ENCODE results near the gene TOX4. TPM values are rescaled to one million over a fixed set of nuclear protein-coding genes. Genes with fewer than 3 reads are reported as not detected.
A peak's percentile ranks its signal among the peaks of the same experiment; 100 is the strongest.

Gene TOX4
- total RNA-seq, 2 experiments from 2014 or later = 65.2 to 65.8 TPM

DNA sequence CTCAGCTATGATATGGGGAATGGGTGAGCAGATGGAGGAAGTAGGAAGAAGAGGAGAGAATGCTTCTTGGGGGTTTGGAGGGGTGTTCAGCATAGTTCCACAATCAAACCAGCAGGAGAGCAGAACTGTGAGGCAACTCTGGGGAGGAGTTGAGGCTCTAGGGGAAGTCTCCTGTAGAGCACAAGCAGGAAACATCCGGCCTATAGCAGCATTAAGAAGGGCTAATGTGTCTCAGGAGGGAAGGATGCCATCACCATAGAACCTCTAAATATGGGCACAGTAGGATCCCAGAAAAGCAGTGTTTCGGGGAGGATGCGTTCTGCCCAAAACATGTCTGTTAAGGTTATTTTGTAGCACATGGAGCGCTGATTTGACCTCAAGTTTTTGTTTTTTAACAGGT, 57.6 kb downstream of the TOX4 start:
- H3K9me3 Mint-ChIP-seq = no peaks in the 10 kb centered on the region
- no peak overlapping the region for H3K27ac Mint-ChIP-seq
- no peak overlapping the region for H3K4me3 Mint-ChIP-seq
- intact Hi-C loops (cut with micrococcal nuclease) = no loop called here
- TF ChIP-seq, protein P1, sequence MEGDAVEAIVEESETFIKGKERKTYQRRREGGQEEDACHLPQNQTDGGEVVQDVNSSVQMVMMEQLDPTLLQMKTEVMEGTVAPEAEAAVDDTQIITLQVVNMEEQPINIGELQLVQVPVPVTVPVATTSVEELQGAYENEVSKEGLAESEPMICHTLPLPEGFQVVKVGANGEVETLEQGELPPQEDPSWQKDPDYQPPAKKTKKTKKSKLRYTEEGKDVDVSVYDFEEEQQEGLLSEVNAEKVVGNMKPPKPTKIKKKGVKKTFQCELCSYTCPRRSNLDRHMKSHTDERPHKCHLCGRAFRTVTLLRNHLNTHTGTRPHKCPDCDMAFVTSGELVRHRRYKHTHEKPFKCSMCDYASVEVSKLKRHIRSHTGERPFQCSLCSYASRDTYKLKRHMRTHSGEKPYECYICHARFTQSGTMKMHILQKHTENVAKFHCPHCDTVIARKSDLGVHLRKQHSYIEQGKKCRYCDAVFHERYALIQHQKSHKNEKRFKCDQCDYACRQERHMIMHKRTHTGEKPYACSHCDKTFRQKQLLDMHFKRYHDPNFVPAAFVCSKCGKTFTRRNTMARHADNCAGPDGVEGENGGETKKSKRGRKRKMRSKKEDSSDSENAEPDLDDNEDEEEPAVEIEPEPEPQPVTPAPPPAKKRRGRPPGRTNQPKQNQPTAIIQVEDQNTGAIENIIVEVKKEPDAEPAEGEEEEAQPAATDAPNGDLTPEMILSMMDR (IDR thresholded peaks at IDR 0.05) = no peak
- DNase-seq (no peak), ATAC-seq (peak; percentile 30)
- CTCF ChIA-PET = interaction anchor here (1.1 kb wide), 1 partner anchor 36 kb away, joined by 3 read pairs; no protein-coding TSS in a partner anchor
- POLR2A ChIA-PET = interaction anchor here (0.7 kb wide), 1 partner anchor 36 kb away, joined by 4 read pairs; no protein-coding TSS in a partner anchor
- peaks cover 10% of the 10 kb centered on the region for H3K4me1 Mint-ChIP-seq (ENCODE audit: low read depth)
- peaks cover 33% of the 10 kb centered on the region for H3K27me3 Mint-ChIP-seq
- no peaks in the 10 kb centered on the region for H3K36me3 Mint-ChIP-seq (ENCODE audit: low read depth)

DNA sequence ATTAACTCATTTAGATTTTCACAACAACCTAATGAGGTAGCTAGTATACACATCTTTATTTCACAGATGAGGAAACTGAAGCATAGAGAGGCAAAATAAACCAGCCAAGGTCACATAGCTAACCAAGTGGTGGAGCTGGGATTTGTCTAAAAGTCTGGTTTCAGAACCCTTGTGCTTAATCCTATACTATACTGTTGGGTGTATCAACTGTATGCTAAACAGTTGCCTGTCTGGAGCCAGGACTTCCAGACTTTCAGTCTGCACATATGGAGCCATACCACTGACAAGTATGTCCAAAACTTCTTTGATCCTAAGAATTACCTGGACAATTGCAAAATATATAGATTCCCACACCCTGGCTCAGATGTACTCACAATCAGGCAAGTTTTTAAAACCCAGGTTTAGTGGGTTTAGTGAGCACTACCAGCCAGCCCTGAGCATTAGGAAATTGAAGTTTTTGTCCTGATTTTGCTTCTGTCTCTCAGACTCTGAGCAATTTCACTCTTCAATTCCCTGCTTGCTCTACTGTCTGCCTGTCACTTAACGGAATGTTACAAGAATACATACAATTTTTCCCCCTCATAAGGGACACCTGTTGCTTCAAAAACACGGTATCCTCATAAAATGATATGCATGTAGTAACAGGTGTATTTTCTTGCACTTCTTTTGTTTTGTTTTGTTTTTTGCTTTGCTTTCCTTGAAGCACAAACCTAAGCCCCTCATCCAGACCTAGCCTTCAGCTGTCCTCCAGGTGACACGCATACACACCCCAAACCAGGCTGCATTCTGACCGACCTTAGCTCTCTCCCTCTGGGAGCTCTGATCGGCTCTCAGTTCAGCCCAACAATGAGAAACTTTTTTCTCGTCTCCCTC, 58.8 kb downstream of the TOX4 start:
- no peaks in the 10 kb centered on the region for H3K36me3 Mint-ChIP-seq (ENCODE audit: low read depth)
- CTCF ChIA-PET = interaction anchor here (1.2 kb wide), 1 partner anchor 37 kb away, joined by 4 read pairs; no protein-coding TSS in a partner anchor
- H3K27me3 Mint-ChIP-seq = peaks cover 36% of the 10 kb centered on the region
- ATAC-seq (no peak), DNase-seq (no peak)
- intact Hi-C loops (cut with micrococcal nuclease) = no loop called here
- H3K27ac Mint-ChIP-seq = no peak overlapping the region
- H3K9me3 Mint-ChIP-seq = no peaks in the 10 kb centered on the region
- no peak overlapping the region for H3K4me3 Mint-ChIP-seq
- TF ChIP-seq, protein P1 (IDR thresholded peaks at IDR 0.05) = no peak
- POLR2A ChIA-PET = no interaction called here
- H3K4me1 Mint-ChIP-seq (ENCODE audit: low read depth) = peaks cover 10% of the 10 kb centered on the region

DNA sequence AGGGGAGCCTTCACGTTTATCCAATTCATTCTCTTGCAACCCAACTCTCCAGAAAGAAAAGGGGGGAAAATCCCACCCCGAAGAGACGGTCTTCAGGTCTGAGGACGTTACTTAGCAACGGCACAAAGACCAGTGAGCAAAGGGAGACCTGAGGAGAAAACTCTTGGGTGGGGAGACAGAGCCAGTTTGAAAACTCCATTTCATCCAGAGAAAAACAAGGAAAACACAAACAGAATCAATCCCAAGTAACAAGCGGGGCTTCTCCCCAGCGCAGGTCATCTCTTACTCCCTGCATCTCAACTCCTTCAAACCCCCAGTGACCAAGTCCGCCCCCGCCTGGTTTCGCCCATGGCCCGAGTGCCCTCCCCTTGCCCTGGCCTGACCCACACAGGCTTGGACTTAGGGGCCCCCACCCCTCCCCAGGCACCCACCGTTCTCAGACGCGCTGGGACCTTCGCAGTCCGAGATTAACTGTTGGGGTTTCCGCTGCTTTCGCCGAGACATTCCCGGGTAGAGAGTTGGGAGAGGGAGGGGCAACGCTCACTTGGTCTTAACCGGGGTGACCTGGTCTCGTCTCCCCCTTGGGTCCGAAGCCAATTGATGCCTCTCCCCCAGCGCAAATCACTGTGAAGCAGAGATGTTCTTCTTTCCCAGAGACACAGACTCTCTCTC, 59.6 kb downstream of the TOX4 start:
- ChIA-PET CTCF (interaction anchor here (1.2 to 1.9 kb wide), 2 partner anchors 38 kb away, joined by 4 to 9 read pairs; no protein-coding TSS in a partner anchor), POLR2A (interaction anchor here (0.6 to 1.0 kb wide), 2 partner anchors 47 to 49 kb away, joined by 3 to 4 read pairs; no protein-coding TSS in a partner anchor)
- no peaks in the 10 kb centered on the region for H3K9me3 Mint-ChIP-seq
- peaks cover 10% of the 10 kb centered on the region for H3K4me1 Mint-ChIP-seq (ENCODE audit: low read depth)
- intact Hi-C loops (cut with micrococcal nuclease) = no loop called here
- H3K36me3 Mint-ChIP-seq (ENCODE audit: low read depth) = no peaks in the 10 kb centered on the region
- DNase-seq = no peak
- H3K4me3 Mint-ChIP-seq = no peak overlapping the region
- TF ChIP-seq, protein P1 (IDR thresholded peaks at IDR 0.05) = no peak
- H3K27me3 Mint-ChIP-seq = peaks cover 36% of the 10 kb centered on the region
- ATAC-seq = no peak
- H3K27ac Mint-ChIP-seq = no peak overlapping the region

DNA sequence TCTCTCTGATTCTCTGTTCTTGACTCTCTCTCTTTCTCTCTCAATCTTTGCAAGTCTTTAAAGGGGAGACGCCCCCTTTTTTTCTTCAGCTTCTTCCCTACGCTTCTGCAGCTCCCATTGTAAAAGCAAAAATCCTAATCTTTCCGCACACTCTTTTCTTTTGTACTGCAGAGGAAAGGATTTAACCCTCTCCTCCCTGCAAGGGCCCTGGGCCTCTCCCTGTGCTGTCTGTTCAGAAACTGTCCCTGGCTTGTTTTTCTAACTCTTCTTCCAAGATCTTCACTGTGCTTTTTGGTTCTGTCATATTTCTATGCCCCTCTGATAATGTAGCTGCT, 60.1 kb downstream of the TOX4 start:
- DNase-seq = no peak
- TF ChIP-seq, protein P1 (IDR thresholded peaks at IDR 0.05) = no peak
- Mint-ChIP-seq H3K9me3 (no peaks in the 10 kb centered on the region), H3K36me3 (ENCODE audit: low read depth) (no peaks in the 10 kb centered on the region), H3K27me3 (peaks cover 36% of the 10 kb centered on the region), H3K4me3 (no peak overlapping the region), H3K4me1 (ENCODE audit: low read depth) (peaks cover 10% of the 10 kb centered on the region), H3K27ac (no peak overlapping the region)
- POLR2A ChIA-PET = interaction anchor here (0.6 to 1.0 kb wide), 2 partner anchors 48 to 49 kb away, joined by 3 to 4 read pairs; no protein-coding TSS in a partner anchor
- intact Hi-C loops (cut with micrococcal nuclease) = no loop called here
- no peak for ATAC-seq
- CTCF ChIA-PET = interaction anchor here (1.0 to 1.9 kb wide), 2 partner anchors 25 to 38 kb away, joined by 3 to 9 read pairs; no protein-coding TSS in a partner anchor

Measured in activated CD8-positive, alpha-beta T cell treated with anti-CD3 and anti-CD28 coated beads for 36 hours (primary cell).